M059J (cell line): ENCODE results near the gene IGSF8. TPM values are rescaled to one million over a fixed set of nuclear protein-coding genes. Genes with fewer than 3 reads are reported as not detected.
"Not testable (repeated sequence)": the region's sequence is repeated elsewhere in the genome, so short reads cannot be mapped to it uniquely, and the experiment has no call there.

Experiments used
- DNase-seq: peaks from one replicate; pipeline ENCODE4 v3.0.0-alpha.2; 2012; ENCODE audit warnings: low read depth
- total RNA-seq: library from RNA; depleted of rRNA; stranded (reverse); fragments of >200 nt; shearing (Covaris generic); gene quantifications from 2 replicates; pipeline ENCODE4 v1.2.3, GENCODE V29; 2014

The IGSF8 gene
- total RNA-seq, 1 experiment from 2014 or later, result 29.9 TPM

DNA sequence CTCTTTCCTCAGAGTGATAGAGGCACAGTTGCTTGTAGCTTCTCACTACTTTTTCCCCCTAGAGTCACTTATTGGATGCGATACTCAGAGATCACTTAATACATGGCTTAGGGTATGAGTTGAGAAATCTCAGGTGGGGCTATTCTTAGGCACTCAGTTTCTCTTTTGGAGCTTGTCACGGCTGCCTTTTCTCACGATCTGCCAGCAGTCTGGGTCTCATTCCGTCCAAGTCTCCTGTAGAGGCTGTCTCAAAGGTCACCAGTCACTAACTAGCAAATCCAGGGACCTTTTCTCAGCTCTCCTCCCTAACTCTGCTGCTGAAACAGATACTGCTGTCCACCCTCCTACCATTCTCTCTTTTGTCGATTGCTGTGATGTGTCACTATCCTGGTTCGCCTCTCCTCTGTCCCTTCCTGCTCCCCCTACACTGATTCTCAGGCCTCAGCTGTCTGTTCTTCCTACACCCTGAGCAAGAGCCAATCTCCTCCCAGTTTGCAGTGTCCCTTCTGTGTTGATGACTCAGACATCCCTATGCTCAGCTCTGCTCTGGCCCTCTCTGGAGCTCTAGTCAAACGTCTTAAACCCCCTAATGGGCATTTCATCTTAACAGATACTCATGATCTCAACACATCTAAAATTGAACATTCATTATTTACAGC is 29.6 kb upstream of the IGSF8 start:
- peak; percentile 73 for DNase-seq

- no peak for DNase-seq
These were observed 29.0 kb upstream of the IGSF8 start for GRCh38 chr1:160127381-160127780.

GRCh38 chr1:160126342-160126741 is 27.9 kb upstream of the IGSF8 start:
- DNase-seq, result not testable (repeated sequence)

DNA sequence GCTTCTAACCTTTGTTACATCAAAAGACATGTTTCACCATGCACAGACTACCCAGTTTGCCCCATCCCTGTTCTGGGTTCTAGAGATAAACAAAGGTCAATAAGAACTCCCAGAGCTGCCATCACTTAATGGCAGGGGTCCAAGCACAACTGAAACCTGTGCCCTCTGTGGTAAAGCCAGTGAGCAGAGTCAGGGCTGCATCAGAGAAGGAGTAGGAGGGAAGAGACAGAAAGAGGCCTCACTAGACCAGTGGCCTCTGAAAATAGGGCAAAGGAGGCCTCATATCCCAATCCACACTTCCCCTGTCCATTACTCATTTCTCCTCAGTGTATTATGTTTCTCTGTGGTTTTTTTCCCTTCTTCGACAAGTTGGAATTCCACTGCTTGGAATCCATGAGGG is 27.3 kb upstream of the IGSF8 start:
- peak; percentile 90 for DNase-seq

- peak; percentile 98 for DNase-seq
These were observed 26.5 kb upstream of the IGSF8 start for GRCh38 chr1:160124705-160125478.

GRCh38 chr1:160123726-160124125 is 25.3 kb upstream of the IGSF8 start:
- no peak for DNase-seq

GRCh38 chr1:160122978-160123495 is 24.6 kb upstream of the IGSF8 start:
- DNase-seq, result no peak

- DNase-seq, result no peak
These were observed 23.0 kb upstream of the IGSF8 start for GRCh38 chr1:160121388-160121787.

- DNase-seq, result no peak
These were observed 22.4 kb upstream of the IGSF8 start for GRCh38 chr1:160120797-160121196.

DNA sequence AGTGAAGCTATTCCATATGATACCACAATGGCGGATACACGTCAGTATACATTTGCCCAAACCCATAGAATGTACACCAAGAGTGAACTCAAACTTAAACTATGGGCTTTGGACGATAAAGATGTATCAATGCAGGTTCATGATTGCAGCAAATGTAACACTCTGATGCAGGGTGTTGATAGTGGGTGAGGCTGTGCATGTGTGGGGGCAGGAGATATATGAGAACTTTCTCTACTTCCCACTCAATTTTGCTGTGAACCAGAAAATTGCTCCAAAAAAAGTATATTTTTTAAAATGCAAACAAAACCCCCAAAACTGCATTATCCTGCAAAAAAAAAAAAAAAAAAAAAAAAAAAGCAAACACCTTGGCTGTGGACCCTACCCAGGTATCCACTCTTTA is 20.5 kb upstream of the IGSF8 start:
- DNase-seq, result no peak

- DNase-seq, result no peak
These were observed 19.3 kb upstream of the IGSF8 start for GRCh38 chr1:160117709-160118183.

GRCh38 chr1:160117300-160117699 is 18.9 kb upstream of the IGSF8 start:
- DNase-seq, result no peak

GRCh38 chr1:160116283-160117147 is 18.1 kb upstream of the IGSF8 start:
- DNase-seq, result peak; percentile 17

- no peak for DNase-seq
These were observed 17.3 kb upstream of the IGSF8 start, which contains the start of gene ATP1A2 for GRCh38 chr1:160115545-160116282. Gene ATP1A2 (plus strand): TSS chr1:160115759. CDS start chr1:160115862, 103 bp downstream.

DNA sequence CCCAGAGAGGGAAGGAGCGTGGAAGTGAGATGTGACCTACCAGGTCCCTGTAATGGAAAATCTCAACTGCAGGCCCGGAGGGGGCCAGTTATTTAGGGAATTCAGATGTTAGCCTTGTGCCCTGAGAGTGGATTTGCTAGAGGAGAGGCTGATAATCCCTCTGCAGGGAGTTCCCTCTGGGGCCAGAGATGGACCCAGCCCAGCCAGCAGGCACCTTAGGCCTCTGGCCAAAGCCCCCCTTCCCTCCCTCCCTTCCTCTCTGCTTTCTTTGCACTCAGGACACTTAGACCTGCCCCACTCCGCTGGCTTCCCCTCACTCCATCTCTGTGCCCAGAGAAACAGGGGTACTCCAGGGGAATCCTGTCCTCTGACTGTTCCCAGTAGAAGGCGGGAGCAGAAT is 15.7 kb upstream of the IGSF8 start:
- no peak for DNase-seq

DNA sequence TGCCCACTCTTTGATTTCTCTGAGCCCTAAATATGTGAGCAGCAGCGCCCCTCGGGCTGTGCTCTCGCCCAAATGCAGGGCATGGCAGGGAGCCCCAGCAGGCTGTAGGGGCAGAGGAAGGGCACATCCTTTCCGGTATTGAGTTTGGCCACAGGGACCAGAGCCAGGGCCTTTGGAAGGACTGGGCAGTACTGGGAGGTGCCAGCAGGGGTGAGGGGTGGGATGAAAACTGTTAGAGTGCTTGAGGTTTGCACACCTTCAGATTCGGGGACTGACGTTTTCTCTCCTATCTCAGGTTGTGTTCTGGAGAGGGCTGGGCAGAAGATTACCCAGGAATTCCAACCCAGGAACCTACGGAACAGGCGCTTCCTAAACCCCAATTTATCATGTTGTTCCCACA is 15.0 kb upstream of the IGSF8 start:
- no peak for DNase-seq

GRCh38 chr1:160112357-160112756 is 13.9 kb upstream of the IGSF8 start:
- no peak for DNase-seq

GRCh38 chr1:160111462-160111861 is 13.0 kb upstream of the IGSF8 start:
- DNase-seq, result not testable (repeated sequence)

DNA sequence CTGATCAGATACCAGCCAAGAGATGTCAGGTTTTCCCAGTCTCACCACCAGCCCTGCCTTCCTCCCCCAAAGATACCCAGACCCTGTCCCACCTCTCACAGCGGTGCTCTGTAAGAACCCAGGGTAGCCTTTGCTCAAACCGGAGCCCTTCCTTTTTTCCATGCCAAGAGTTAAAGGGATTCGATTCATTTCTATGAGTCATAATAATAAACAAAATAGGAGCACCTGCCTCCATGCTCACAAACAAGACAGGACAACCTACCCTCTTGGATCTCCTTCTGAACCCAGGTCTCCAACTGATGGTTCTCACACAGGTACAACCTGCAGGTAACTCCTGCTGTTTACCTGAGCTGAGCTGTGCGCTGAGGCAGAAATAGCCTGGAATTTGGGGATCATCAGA is 11.3 kb upstream of the IGSF8 start:
- no peak for DNase-seq

DNA sequence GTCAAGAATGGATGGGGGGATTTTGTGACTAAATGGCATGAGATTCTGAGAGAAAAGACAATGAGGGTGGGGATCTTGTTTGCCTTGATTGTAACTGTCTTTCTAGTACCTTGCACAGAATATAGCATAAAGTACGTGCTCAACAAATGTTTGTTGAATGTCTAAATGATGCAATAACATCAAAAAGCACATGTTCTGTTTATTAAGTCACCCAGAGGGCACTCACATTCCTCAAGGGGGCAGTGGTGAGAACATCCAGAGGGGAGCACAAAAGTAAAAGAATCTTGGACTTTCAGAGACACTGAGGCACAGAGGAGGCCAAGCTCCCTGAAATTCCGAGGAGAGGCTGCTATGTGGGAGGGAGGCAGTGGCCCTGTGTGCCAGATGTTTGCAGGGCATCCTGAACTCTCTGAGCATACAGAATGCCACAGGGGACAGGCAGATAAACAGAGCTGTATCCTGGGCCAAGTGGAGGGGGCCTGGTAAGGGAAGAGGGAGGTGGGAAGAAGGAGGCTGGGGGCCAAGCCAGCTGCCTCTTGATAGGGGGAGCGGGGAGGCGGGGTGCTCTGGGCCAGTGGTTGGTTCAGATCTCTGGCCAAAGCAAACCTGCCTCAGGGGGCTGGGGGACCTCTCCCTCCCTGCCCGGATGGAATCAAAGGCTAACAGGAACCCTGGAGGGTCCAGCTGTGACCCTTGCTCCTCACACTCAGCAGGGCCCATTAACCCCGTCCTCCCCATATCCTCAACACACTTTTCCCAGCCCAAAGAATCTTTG is 10.7 kb upstream of the IGSF8 start:
- DNase-seq, result peak; percentile 52
